ENCODE data around the gene DNMT3A.

Gene DNMT3A

GRCh38 chr2:25340181-25340921 lies 1.4 kb downstream of the DNMT3A start:
- Histone ChIP-seq H4K20me1 (ENCODE audit: insufficient read depth, low read length) (peaks cover 46% of the 10 kb centered on the region), H2AFZ (ENCODE audit: low read depth, low read length) (no peak overlapping the region), H3K9ac (ENCODE audit: low read depth, low read length) (peak overlapping the region; percentile 50; the same call in 1 of the 2 replicates), H3K27ac (ENCODE audit: low read length) (no peak overlapping the region), H3K9me3 (ENCODE audit: insufficient read depth, low read length, severe bottlenecking) (no peaks in the 10 kb centered on the region), H3K79me2 (ENCODE audit: insufficient read depth, low read length) (peaks cover 49% of the 10 kb centered on the region), H3K36me3 (ENCODE audit: insufficient read depth, low read length) (no peaks in the 10 kb centered on the region), H3K27me3 (ENCODE audit: insufficient read depth, low read length, poor library complexity) (no peaks in the 10 kb centered on the region), H3K4me3 (ENCODE audit: low read depth in 1 of 2, low read length in 2 of 2) (peak overlapping the region in 1 of 2 experiments; percentile 75; a peak in 2 of 4 replicates), H3K4me2 (ENCODE audit: insufficient read depth, low read length) (peak overlapping the region; percentile 63), H3K4me1 (ENCODE audit: insufficient read depth, low read length) (peaks cover 25% of the 10 kb centered on the region)
- no peak for DNase-seq
- TF ChIP-seq CTCF (IDR thresholded peaks at IDR 0.05; ENCODE audit: borderline replicate concordance, extremely low read depth, low read length, poor library complexity, severe bottlenecking) (no peak), EZH2 (IDR thresholded peaks at IDR 0.05; ENCODE audit: borderline replicate concordance, low read depth, low read length, severe bottlenecking) (no peak)
- no peak for ATAC-seq (ENCODE audit: insufficient read depth, low read depth)

GRCh38 chr2:25339791-25340180 lies 1.9 kb downstream of the DNMT3A start:
- peaks cover 25% of the 10 kb centered on the region for H3K4me1 ChIP-seq (ENCODE audit: insufficient read depth, low read length)
- H4K20me1 ChIP-seq (ENCODE audit: insufficient read depth, low read length): peaks cover 50% of the 10 kb centered on the region
- no peak overlapping the region for H3K9ac ChIP-seq (ENCODE audit: low read depth, low read length)
- no peaks in the 10 kb centered on the region for H3K36me3 ChIP-seq (ENCODE audit: insufficient read depth, low read length)
- H3K4me3 ChIP-seq (ENCODE audit: low read depth in 1 of 2, low read length in 2 of 2): peak overlapping the region in 1 of 2 experiments; percentile 24; a peak in 2 of 4 replicates
- H3K9me3 ChIP-seq (ENCODE audit: insufficient read depth, low read length, severe bottlenecking): no peaks in the 10 kb centered on the region
- H3K79me2 ChIP-seq (ENCODE audit: insufficient read depth, low read length): peaks cover 55% of the 10 kb centered on the region
- H3K27me3 ChIP-seq (ENCODE audit: insufficient read depth, low read length, poor library complexity): no peaks in the 10 kb centered on the region
- DNase-seq: no peak
- H3K27ac ChIP-seq (ENCODE audit: low read length): no peak overlapping the region
- no peak for ATAC-seq (ENCODE audit: insufficient read depth, low read depth)
- no peak for TF ChIP-seq EZH2 (IDR thresholded peaks at IDR 0.05; ENCODE audit: borderline replicate concordance, low read depth, low read length, severe bottlenecking)
- TF ChIP-seq CTCF (IDR thresholded peaks at IDR 0.05; ENCODE audit: borderline replicate concordance, extremely low read depth, low read length, poor library complexity, severe bottlenecking): no peak
- no peak overlapping the region for H2AFZ ChIP-seq (ENCODE audit: low read depth, low read length)
- peak overlapping the region; percentile 63 for H3K4me2 ChIP-seq (ENCODE audit: insufficient read depth, low read length)

GRCh38 chr2:25339211-25339674 lies 2.5 kb downstream of the DNMT3A start:
- no peak overlapping the region for H3K27ac ChIP-seq (ENCODE audit: low read length)
- no peaks in the 10 kb centered on the region for H3K9me3 ChIP-seq (ENCODE audit: insufficient read depth, low read length, severe bottlenecking)
- no peak overlapping the region for H2AFZ ChIP-seq (ENCODE audit: low read depth, low read length)
- peaks cover 54% of the 10 kb centered on the region for H4K20me1 ChIP-seq (ENCODE audit: insufficient read depth, low read length)
- no peaks in the 10 kb centered on the region for H3K36me3 ChIP-seq (ENCODE audit: insufficient read depth, low read length)
- peaks cover 25% of the 10 kb centered on the region for H3K4me1 ChIP-seq (ENCODE audit: insufficient read depth, low read length)
- ATAC-seq (ENCODE audit: insufficient read depth, low read depth) (no peak), DNase-seq (no peak)
- no peak overlapping the region for H3K9ac ChIP-seq (ENCODE audit: low read depth, low read length)
- H3K79me2 ChIP-seq (ENCODE audit: insufficient read depth, low read length): peaks cover 59% of the 10 kb centered on the region
- peak overlapping the region in 1 of 2 experiments; percentile 24; a peak in 1 of 4 replicates for H3K4me3 ChIP-seq (ENCODE audit: low read depth in 1 of 2, low read length in 2 of 2)
- no peaks in the 10 kb centered on the region for H3K27me3 ChIP-seq (ENCODE audit: insufficient read depth, low read length, poor library complexity)
- peak overlapping the region; percentile 63; the same call in 1 of the 2 replicates for H3K4me2 ChIP-seq (ENCODE audit: insufficient read depth, low read length)
- TF ChIP-seq EZH2 (IDR thresholded peaks at IDR 0.05; ENCODE audit: borderline replicate concordance, low read depth, low read length, severe bottlenecking) (no peak), CTCF (IDR thresholded peaks at IDR 0.05; ENCODE audit: borderline replicate concordance, extremely low read depth, low read length, poor library complexity, severe bottlenecking) (no peak)

Data from DND-41 (cell line).